ENCODE measurements around the gene SLF2. TPM values are rescaled to one million over a fixed set of nuclear protein-coding genes. Genes with fewer than 3 reads are reported as not detected.

The SLF2 gene
- total and polyA plus RNA-seq, 2 of the 13 experiments (the other 11 are each of a cell fraction or from before 2014, with no cell fraction given): 12.2 to 48.1 TPM

GRCh38 chr10:100998991-100999741 is 86.4 kb downstream of the SLF2 start (continued):
- TF ChIP-seq PAXIP1 (CRISPR knock-in tag; conservative IDR thresholded peaks at IDR 0.05): peak; percentile 33; the same call in 1 of the 2 replicates
- 0 out of 2 replicates have a peak, but pooled peaks have one; percentile 20 for TF ChIP-seq ZNF256 (CRISPR knock-in tag; conservative IDR thresholded peaks at IDR 0.05)
- TF ChIP-seq FOXP4 (CRISPR knock-in tag; IDR thresholded peaks at IDR 0.05): no peak
- TF ChIP-seq ZNF274 (CRISPR knock-in tag; IDR thresholded peaks at IDR 0.05): peak; percentile 79
- no peak; the same call in 1 of the 2 replicates for TF ChIP-seq HOXD1 (CRISPR knock-in tag; IDR thresholded peaks at IDR 0.05)
- no peak for TF ChIP-seq ZNF282 (IDR thresholded peaks at IDR 0.05; ENCODE audit: partially characterized antibody)
- TF ChIP-seq SP5 (CRISPR knock-in tag; IDR thresholded peaks at IDR 0.05; ENCODE audit: borderline replicate concordance, low read depth): 0 out of 2 replicates have a peak, but pooled peaks have one; percentile 26
- 0 out of 4 replicates have a peak, but pooled peaks of 1 of the 2 experiments have one; percentile 9 for TF ChIP-seq REST (IDR thresholded peaks at IDR 0.05; ENCODE audit: borderline replicate concordance in 1 of 2, low read depth in 1 of 2, low read length in 2 of 2)
- no peak for TF ChIP-seq ARNT (IDR thresholded peaks at IDR 0.05)
- 0 out of 2 replicates have a peak, but pooled peaks have one; percentile 70 for TF ChIP-seq ZNF639 (CRISPR knock-in tag; conservative IDR thresholded peaks at IDR 0.05)
- peak; percentile 76; the same call in 1 of the 2 replicates for TF ChIP-seq ZNF777 (CRISPR knock-in tag; IDR thresholded peaks at IDR 0.05)

All from HepG2 (cell line).